ENCODE measurements around the gene ZBTB44.

GRCh38 chr11:130191896-130192295 lies 122.8 kb downstream of the ZBTB44 start:
- TF ChIP-seq POLR2AphosphoS5 (IDR thresholded peaks at IDR 0.05) (no peak), CTCF (IDR thresholded peaks at IDR 0.05) (no peak), EP300 (IDR thresholded peaks at IDR 0.05) (no peak), POLR2A (IDR thresholded peaks at IDR 0.05) (no peak)

All from sigmoid colon (tissue), 4 donors.